ENCODE data around the gene DNAH9. TPM values are rescaled to one million over a fixed set of nuclear protein-coding genes. Genes with fewer than 3 reads are reported as not detected.

The DNAH9 gene
- total RNA-seq, 1 donor from 2014 or later = 0.96 TPM

GRCh38 chr17:11712456-11712855 lies 114.2 kb downstream of the DNAH9 start:
- no peak for DNase-seq (ENCODE audit: low spot score in 2 of 2, unreplicated experiment in 2 of 2)
- no peaks in the 10 kb centered on the region for H3K9me3 Mint-ChIP-seq
- peaks cover 17% of the 10 kb centered on the region for H3K27me3 Mint-ChIP-seq (ENCODE audit: low read depth)
- no peak overlapping the region for H3K4me3 Mint-ChIP-seq
- no peak for TF ChIP-seq CTCF (IDR thresholded peaks at IDR 0.05; ENCODE audit: unreplicated experiment)
- no peaks in the 10 kb centered on the region for H3K36me3 Mint-ChIP-seq
- H3K4me1 Mint-ChIP-seq = no peaks in the 10 kb centered on the region
- no peak overlapping the region for H3K27ac Mint-ChIP-seq

- H3K4me3 Mint-ChIP-seq = no peak overlapping the region
- H3K4me1 Mint-ChIP-seq = no peaks in the 10 kb centered on the region
- H3K36me3 Mint-ChIP-seq = no peaks in the 10 kb centered on the region
- no peak overlapping the region for H3K27ac Mint-ChIP-seq
- no peak for DNase-seq (ENCODE audit: low spot score in 2 of 2, unreplicated experiment in 2 of 2)
- TF ChIP-seq CTCF (IDR thresholded peaks at IDR 0.05; ENCODE audit: unreplicated experiment) = no peak
- no peaks in the 10 kb centered on the region for H3K9me3 Mint-ChIP-seq
- H3K27me3 Mint-ChIP-seq (ENCODE audit: low read depth) = peaks cover 17% of the 10 kb centered on the region
These were observed 120.9 kb downstream of the DNAH9 start for GRCh38 chr17:11719203-11719602.

GRCh38 chr17:11719856-11720255 lies 121.6 kb downstream of the DNAH9 start:
- Mint-ChIP-seq H3K4me1 (no peaks in the 10 kb centered on the region), H3K36me3 (no peaks in the 10 kb centered on the region), H3K27me3 (ENCODE audit: low read depth) (peaks cover 17% of the 10 kb centered on the region), H3K27ac (no peak overlapping the region), H3K9me3 (no peaks in the 10 kb centered on the region), H3K4me3 (no peak overlapping the region)
- DNase-seq (ENCODE audit: low spot score in 2 of 2, unreplicated experiment in 2 of 2) = no peak
- no peak for TF ChIP-seq CTCF (IDR thresholded peaks at IDR 0.05; ENCODE audit: unreplicated experiment)

GRCh38 chr17:11720816-11721215 lies 122.5 kb downstream of the DNAH9 start:
- H3K27ac Mint-ChIP-seq = no peak overlapping the region
- no peak overlapping the region for H3K4me3 Mint-ChIP-seq
- peaks cover 1% of the 10 kb centered on the region for H3K9me3 Mint-ChIP-seq
- TF ChIP-seq CTCF (IDR thresholded peaks at IDR 0.05; ENCODE audit: unreplicated experiment) = no peak
- DNase-seq (ENCODE audit: low spot score in 2 of 2, unreplicated experiment in 2 of 2) = no peak
- H3K36me3 Mint-ChIP-seq = no peaks in the 10 kb centered on the region
- H3K4me1 Mint-ChIP-seq = no peaks in the 10 kb centered on the region
- peaks cover 17% of the 10 kb centered on the region for H3K27me3 Mint-ChIP-seq (ENCODE audit: low read depth)

- TF ChIP-seq CTCF (IDR thresholded peaks at IDR 0.05; ENCODE audit: unreplicated experiment) = no peak
- Mint-ChIP-seq H3K4me1 (no peaks in the 10 kb centered on the region), H3K27me3 (ENCODE audit: low read depth) (peaks cover 2% of the 10 kb centered on the region), H3K27ac (no peak overlapping the region), H3K9me3 (peaks cover 4% of the 10 kb centered on the region), H3K4me3 (no peak overlapping the region), H3K36me3 (no peaks in the 10 kb centered on the region)
- no peak for DNase-seq (ENCODE audit: low spot score in 2 of 2, unreplicated experiment in 2 of 2)
These were observed 132.5 kb downstream of the DNAH9 start for GRCh38 chr17:11730747-11731146.
